ACC112 (cell line): ENCODE data around the gene FGFBP1.

Source experiments
- H2AFZ ChIP-seq: fragments of 200-600 bp; sonication (generic); one replicate; pipeline ENCODE4 v1.6.0; 2017; ENCODE audit warnings: antibody characterized with exemption, low read length; ENCODE audit not compliant: unreplicated experiment
- H3K27ac ChIP-seq: fragments of 200-600 bp; sonication (generic); 2 replicates; pipeline ENCODE4 v1.5.1; 2014; ENCODE audit warnings: low read depth, mild to moderate bottlenecking, antibody characterized with exemption, low read length, moderate library complexity
- H3K27me3 ChIP-seq: fragments of 200-600 bp; sonication (generic); 2 replicates; pipeline ENCODE4 v1.6.1; 2014; ENCODE audit warnings: mild to moderate bottlenecking, antibody characterized with exemption, low read length, moderate library complexity, mixed read lengths; ENCODE audit not compliant: insufficient read depth
- H3K36me3 ChIP-seq: fragments of 200-600 bp; sonication (generic); 2 replicates; pipeline ENCODE4 v1.6.1; 2016; ENCODE audit warnings: mild to moderate bottlenecking, antibody characterized with exemption, low read length, moderate library complexity, mixed read lengths; ENCODE audit not compliant: insufficient read depth
- H3K4me1 ChIP-seq: fragments of 200-600 bp; sonication (generic); one replicate; pipeline ENCODE4 v1.6.1; 2016; ENCODE audit warnings: low read length, mixed read lengths; ENCODE audit not compliant: insufficient read depth, unreplicated experiment, control insufficient read depth
- H3K4me3 ChIP-seq: fragments of 200-600 bp; sonication (generic); 2 replicates; pipeline ENCODE4 v1.5.1; 2014; ENCODE audit warnings: mild to moderate bottlenecking, low read depth, low read length
- H3K79me2 ChIP-seq: fragments of 200-600 bp; sonication (generic); one replicate; pipeline ENCODE4 v1.6.0; 2016; ENCODE audit warnings: low read length; ENCODE audit not compliant: control insufficient read depth, unreplicated experiment, insufficient read depth

FGFBP1 gene

DNA sequence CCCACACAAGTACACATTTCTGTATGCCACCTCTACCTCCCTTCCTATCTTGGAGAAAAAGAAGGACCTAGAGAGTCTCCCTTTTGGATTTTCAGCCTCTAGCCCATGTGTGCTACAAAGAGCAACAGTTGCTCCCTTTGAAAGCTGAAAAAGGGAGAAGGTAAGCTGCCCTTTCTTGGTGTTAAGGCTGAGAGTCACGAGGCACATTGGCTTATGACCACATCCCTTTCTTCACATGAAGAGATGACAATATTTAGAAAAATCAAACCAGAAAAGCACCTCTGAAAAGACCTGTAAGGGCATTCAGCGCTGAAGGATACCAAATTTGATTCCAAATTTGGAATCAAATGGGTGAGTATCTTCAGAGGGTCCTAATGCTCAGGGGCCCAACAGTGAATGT is 6.4 kb upstream of the FGFBP1 start:
- Histone ChIP-seq H3K4me3 (no peak overlapping the region), H3K79me2 (no peaks in the 10 kb centered on the region)

DNA sequence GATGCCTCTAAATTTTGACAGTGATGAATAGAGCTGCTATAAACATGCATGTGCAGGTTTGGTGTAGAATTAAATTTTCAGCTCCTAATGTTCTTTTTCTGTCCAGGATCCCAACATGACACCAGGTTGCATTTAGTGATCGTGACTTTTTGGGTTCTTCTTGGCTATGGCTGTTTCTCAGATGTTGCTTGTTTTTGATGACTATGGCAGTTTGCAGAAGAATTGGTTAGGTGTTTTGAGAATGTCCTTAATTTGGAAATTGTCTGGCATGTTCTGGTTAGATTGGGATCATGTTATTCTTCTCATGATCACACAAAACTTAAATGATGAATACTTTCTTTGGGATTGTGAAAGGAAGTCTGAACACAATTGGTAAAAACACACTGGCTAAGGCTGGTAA is 3.7 kb upstream of the FGFBP1 start:
- Histone ChIP-seq H3K27me3 (no peaks in the 10 kb centered on the region), H2AFZ (no peak overlapping the region), H3K27ac (no peak overlapping the region), H3K79me2 (no peaks in the 10 kb centered on the region), H3K36me3 (no peaks in the 10 kb centered on the region), H3K4me3 (no peak overlapping the region), H3K4me1 (no peaks in the 10 kb centered on the region)

More for the DNA sequence above, 6.4 kb upstream of the FGFBP1 start:
- no peak overlapping the region for H2AFZ ChIP-seq
- no peaks in the 10 kb centered on the region for H3K36me3 ChIP-seq
- no peaks in the 10 kb centered on the region for H3K27me3 ChIP-seq
- no peaks in the 10 kb centered on the region for H3K4me1 ChIP-seq
- H3K27ac ChIP-seq, result no peak overlapping the region

DNA sequence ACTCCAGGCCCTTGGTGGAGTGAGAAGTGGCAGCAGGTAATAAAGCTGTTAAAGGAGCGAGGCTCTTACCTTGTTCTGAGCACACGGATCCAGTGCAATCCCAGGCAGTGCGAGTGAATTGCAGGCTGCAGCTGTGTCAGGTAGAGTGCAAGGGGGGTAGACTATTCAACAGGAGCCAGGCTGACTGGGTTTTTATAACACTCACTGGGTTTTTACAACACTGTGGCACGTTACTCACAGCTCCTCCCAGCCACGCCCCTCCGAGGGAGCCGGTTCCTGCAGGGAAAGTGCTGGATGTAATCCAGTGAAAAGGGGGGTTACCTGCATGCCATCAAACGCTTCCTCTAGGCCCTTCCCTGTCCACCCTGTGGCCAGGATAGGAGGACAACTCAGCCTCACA is 358 bp downstream of the FGFBP1 start:
- Histone ChIP-seq H3K79me2 (no peaks in the 10 kb centered on the region), H3K4me1 (no peaks in the 10 kb centered on the region), H3K36me3 (no peaks in the 10 kb centered on the region), H2AFZ (no peak overlapping the region), H3K27me3 (0 out of 2 replicates have a peak, but pooled peaks cover 10% of the 10 kb centered on the region), H3K4me3 (no peak overlapping the region), H3K27ac (no peak overlapping the region)

DNA sequence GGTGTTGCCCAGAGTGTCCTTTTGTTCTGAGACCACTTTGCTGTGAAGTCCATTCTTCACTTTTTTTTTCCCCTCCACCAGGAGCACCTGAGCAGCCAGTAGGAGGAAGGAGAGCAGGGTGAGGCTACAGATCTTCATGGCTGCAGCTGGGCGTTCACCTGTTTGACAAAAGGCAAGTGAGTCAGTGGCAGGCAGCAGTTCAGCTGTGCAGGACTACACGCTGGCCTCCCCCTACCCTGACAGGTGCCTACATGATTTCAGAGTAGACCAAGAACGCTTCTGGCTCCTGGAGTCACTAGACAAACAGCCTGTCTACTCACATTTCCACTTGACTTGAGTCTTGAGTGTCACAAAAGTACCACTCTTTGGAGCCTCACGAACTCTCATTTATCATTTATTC is 2.0 kb downstream of the FGFBP1 start:
- no peak overlapping the region for H3K27ac ChIP-seq

DNA sequence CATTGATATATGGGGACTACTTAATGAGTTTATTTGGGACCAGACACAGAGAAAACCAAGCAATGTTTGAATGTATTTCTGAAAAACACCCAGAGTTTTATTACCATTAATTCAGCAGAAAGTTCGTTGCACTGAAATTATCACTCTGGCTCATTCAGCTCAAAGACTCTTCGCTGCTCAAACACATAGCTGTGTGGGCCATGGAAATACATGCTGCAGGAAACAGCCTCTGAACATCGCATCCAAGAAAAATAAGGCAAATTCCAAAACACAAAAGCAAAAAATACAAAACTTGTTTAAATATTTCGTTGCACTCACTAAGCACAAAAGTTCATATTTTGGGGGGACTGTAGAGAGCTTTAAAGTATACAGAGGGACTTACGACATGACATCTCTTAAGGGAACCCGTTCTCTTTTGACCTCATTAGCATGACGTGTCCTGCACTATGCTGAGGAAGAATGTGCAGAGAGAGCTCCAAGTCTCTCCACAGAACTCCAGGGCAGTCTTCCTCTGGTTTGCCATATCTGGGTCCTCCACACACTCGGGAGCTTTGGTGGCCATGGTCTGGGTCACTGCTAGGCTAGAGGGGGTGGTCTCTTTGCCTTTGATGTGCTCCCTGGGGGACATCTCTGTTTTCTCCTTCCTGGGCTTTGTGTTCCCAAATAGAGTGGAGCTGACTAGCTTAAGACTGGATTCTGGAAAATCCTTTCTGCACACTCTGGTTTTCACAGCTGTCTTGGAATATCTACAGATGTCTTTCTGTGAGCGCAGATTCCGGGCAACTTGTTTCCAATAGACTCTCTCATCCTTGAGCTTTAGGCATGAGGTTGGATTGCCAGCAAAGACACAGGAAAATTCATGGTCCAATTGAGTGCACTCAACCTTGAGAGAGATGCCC is 2.8 kb downstream of the FGFBP1 start:
- Histone ChIP-seq H2AFZ (no peak overlapping the region), H3K36me3 (no peaks in the 10 kb centered on the region), H3K4me3 (no peak overlapping the region), H3K79me2 (no peaks in the 10 kb centered on the region), H3K4me1 (no peaks in the 10 kb centered on the region), H3K27ac (no peak overlapping the region), H3K27me3 (peaks cover 14% of the 10 kb centered on the region; the same call in 1 of the 2 replicates)

More for the DNA sequence above, 2.0 kb downstream of the FGFBP1 start:
- H3K4me3 ChIP-seq, result no peak overlapping the region
- H3K4me1 ChIP-seq, result no peaks in the 10 kb centered on the region
- no peaks in the 10 kb centered on the region for H3K36me3 ChIP-seq
- no peak overlapping the region for H2AFZ ChIP-seq
- H3K27me3 ChIP-seq, result 0 out of 2 replicates have a peak, but pooled peaks cover 10% of the 10 kb centered on the region
- no peaks in the 10 kb centered on the region for H3K79me2 ChIP-seq

- Histone ChIP-seq H3K79me2 (no peaks in the 10 kb centered on the region), H2AFZ (no peak overlapping the region), H3K4me3 (no peak overlapping the region), H3K27me3 (peaks cover 22% of the 10 kb centered on the region; the same call in 1 of the 2 replicates), H3K27ac (no peak overlapping the region), H3K36me3 (no peaks in the 10 kb centered on the region), H3K4me1 (no peaks in the 10 kb centered on the region)
These were observed 4.3 kb downstream of the FGFBP1 start for GRCh38 chr4:15934259-15934658.

GRCh38 chr4:15931451-15932210 is 6.9 kb downstream of the FGFBP1 start:
- H3K79me2 ChIP-seq, result no peaks in the 10 kb centered on the region
- no peak overlapping the region for H2AFZ ChIP-seq
- no peaks in the 10 kb centered on the region for H3K4me1 ChIP-seq
- no peaks in the 10 kb centered on the region for H3K36me3 ChIP-seq
- H3K27ac ChIP-seq, result no peak overlapping the region
- no peak overlapping the region for H3K4me3 ChIP-seq
- peaks cover 22% of the 10 kb centered on the region; the same call in 1 of the 2 replicates for H3K27me3 ChIP-seq

DNA sequence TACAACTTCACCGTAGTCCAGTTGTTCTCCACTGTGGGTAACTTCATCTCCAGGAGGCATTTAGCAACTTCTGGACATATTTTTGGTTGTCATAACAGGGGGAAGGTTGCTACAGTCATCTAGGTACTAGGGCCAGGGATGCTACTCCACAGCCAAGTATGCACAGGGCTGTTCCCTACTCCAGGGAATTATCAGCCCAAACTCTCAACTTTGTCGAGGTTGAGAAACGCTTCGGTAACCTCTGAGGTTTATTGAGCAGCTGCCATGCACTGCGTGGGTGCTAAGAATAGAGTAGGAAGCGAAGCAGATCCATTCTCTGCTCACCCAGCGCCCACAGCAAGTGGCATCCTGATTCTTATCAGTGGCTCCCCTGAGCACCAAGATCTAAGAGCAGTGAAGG is 8.2 kb downstream of the FGFBP1 start:
- H3K36me3 ChIP-seq, result no peaks in the 10 kb centered on the region
- no peaks in the 10 kb centered on the region for H3K4me1 ChIP-seq
- H2AFZ ChIP-seq, result no peak overlapping the region
- H3K79me2 ChIP-seq, result no peaks in the 10 kb centered on the region
- no peak overlapping the region for H3K27ac ChIP-seq
- peaks cover 13% of the 10 kb centered on the region; the same call in 1 of the 2 replicates for H3K27me3 ChIP-seq
- H3K4me3 ChIP-seq, result no peak overlapping the region

- H3K79me2 ChIP-seq, result no peaks in the 10 kb centered on the region
- H3K4me1 ChIP-seq, result no peaks in the 10 kb centered on the region
- no peak overlapping the region for H2AFZ ChIP-seq
- no peak overlapping the region for H3K4me3 ChIP-seq
- H3K27ac ChIP-seq, result no peak overlapping the region
- no peaks in the 10 kb centered on the region for H3K36me3 ChIP-seq
- peaks cover 12% of the 10 kb centered on the region; the same call in 1 of the 2 replicates for H3K27me3 ChIP-seq
These were observed 9.0 kb downstream of the FGFBP1 start for GRCh38 chr4:15929540-15929939.

DNA sequence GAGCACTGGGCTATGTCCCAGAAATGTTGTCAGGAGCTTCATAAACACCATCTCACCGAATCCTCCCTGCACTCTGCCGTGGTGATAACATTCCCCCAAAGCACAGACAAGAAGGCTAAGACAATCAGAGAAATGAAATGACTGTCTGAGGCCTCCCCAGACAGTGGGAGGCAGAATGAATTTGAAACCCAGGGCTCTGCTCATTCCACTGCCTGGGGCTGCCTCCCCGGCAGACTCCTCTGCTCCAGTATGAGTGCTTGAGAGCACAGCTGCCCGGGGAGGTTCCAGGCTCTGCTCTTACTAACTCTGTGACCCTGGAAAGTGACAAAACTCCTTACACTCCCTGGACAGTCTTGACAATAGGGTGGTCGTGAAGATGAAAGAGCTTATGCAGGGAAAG is 9.7 kb downstream of the FGFBP1 start:
- H3K79me2 ChIP-seq, result no peaks in the 10 kb centered on the region
- no peak overlapping the region for H3K27ac ChIP-seq
- no peaks in the 10 kb centered on the region for H3K4me1 ChIP-seq
- H2AFZ ChIP-seq, result no peak overlapping the region
- H3K27me3 ChIP-seq, result peaks cover 12% of the 10 kb centered on the region; the same call in 1 of the 2 replicates
- no peaks in the 10 kb centered on the region for H3K36me3 ChIP-seq
- no peak overlapping the region for H3K4me3 ChIP-seq
